GM18508 (cell line): ENCODE data around the gene RNF126.
"Not testable (repeated sequence)": the region's sequence is repeated elsewhere in the genome, so short reads cannot be mapped to it uniquely, and the experiment has no call there.

ENCODE experiments used
- ATAC-seq: cut with Tn5 transposase; IDR thresholded peaks from one replicate; pipeline ENCODE4 v1.9.1; 2021; ENCODE audit warnings: moderate number of reproducible peaks; ENCODE audit not compliant: insufficient read depth, unreplicated experiment

RNF126 gene

GRCh38 chr19:686589-687297 is 23.7 kb upstream of the RNF126 start:
- no peak for ATAC-seq

GRCh38 chr19:685454-685931 is 22.5 kb upstream of the RNF126 start:
- no peak for ATAC-seq

GRCh38 chr19:682678-683320 is 19.8 kb upstream of the RNF126 start:
- no peak for ATAC-seq

GRCh38 chr19:681029-682019 is 18.3 kb upstream of the RNF126 start:
- no peak for ATAC-seq

- no peak for ATAC-seq
Measured at GRCh38 chr19:680287-681028, 17.4 kb upstream of the RNF126 start.

GRCh38 chr19:679418-680286 is 16.6 kb upstream of the RNF126 start:
- ATAC-seq = no peak

GRCh38 chr19:678791-679388 is 15.9 kb upstream of the RNF126 start:
- no peak for ATAC-seq

GRCh38 chr19:677601-678436 is 14.8 kb upstream of the RNF126 start:
- ATAC-seq = no peak

GRCh38 chr19:677201-677600 is 14.2 kb upstream of the RNF126 start:
- ATAC-seq = no peak

- ATAC-seq = no peak
Measured at GRCh38 chr19:676339-677105, 13.5 kb upstream of the RNF126 start, which contains the start of gene FSTL3. Gene FSTL3 (plus strand): TSS chr19:676392. CDS start chr19:676424, 32 bp downstream.

GRCh38 chr19:676007-676338 is 13.0 kb upstream of the RNF126 start:
- ATAC-seq = no peak

- ATAC-seq = no peak
Measured at GRCh38 chr19:674282-675151, 11.5 kb upstream of the RNF126 start.

GRCh38 chr19:670609-671075 is 7.6 kb upstream of the RNF126 start:
- ATAC-seq = no peak

GRCh38 chr19:668675-669434 is 5.8 kb upstream of the RNF126 start:
- ATAC-seq = not testable (repeated sequence)

- ATAC-seq = not testable (repeated sequence)
Measured at GRCh38 chr19:666985-667573, 4.1 kb upstream of the RNF126 start.
